Subcutaneous preadipocyte (primary cell): ENCODE results near the gene CDO1. TPM values are rescaled to one million over a fixed set of nuclear protein-coding genes. Genes with fewer than 3 reads are reported as not detected.

Experiments
- small RNA-seq: library from RNA; depleted of rRNA; stranded (forward); fragments of <200 nt; gene quantifications from one replicate; pipeline ENCODE3, GENCODE V24; 2012
- total RNA-seq: library from RNA; depleted of rRNA; stranded (reverse); fragments of >200 nt; gene quantifications from 2 replicates; pipeline ENCODE4 v1.2.3, GENCODE V29; 2012

Gene CDO1
- 5.7 and 7.3 TPM in 2 replicates for total RNA-seq

GRCh38 chr5:115816226-115817081 lies at the start of gene CDO1:
Gene CDO1, minus strand, starts transcription at chr5:115816659. Its CDS starts 262 bp downstream, at chr5:115816397.

GRCh38 chr5:115841382-115842088 lies 25.1 kb upstream of the CDO1 start, which contains the start of the genes AP3S1 and ATG12:
Gene AP3S1, plus strand, starts transcription at chr5:115841935. Its CDS starts 103 bp downstream, at chr5:115842038.
Gene ATG12, minus strand, starts transcription at chr5:115841565. Its CDS starts 13 bp downstream, at chr5:115841552.

Small RNA genes within 50 kb of the gene (small RNA-seq; reads per million reads assigned to genes)
- 0.55 reads per million, percentile 33 among the genes with 10 or more reads in this experiment for gene RNU2-49P

Other genes starting within 250 kb of the CDO1 start
- gene TICAM2, start 214.2 kb downstream of the CDO1 start, total RNA-seq: 6.1 and 6.2 TPM in 2 replicates
- gene TMED7, start 190.6 kb downstream of the CDO1 start, total RNA-seq: 90.4 and 126 TPM in 2 replicates
- 54.0 and 57.0 TPM in 2 replicates for gene ATG12, start 24.9 kb upstream of the CDO1 start, total RNA-seq
- 121 and 129 TPM in 2 replicates for gene AP3S1, start 25.3 kb upstream of the CDO1 start, total RNA-seq
- gene LVRN, start 145.8 kb upstream of the CDO1 start, total RNA-seq: 0.39 and 0.73 TPM in 2 replicates
- 0.20 TPM in 1 of 2 replicates, not detected in the other for gene ARL14EPL, start 215.8 kb upstream of the CDO1 start, total RNA-seq